HG02981 (cell line): ENCODE results near the gene SERTAD2.
A peak's percentile ranks its signal among the peaks of the same experiment; 100 is the strongest.

Source experiments
- ATAC-seq: cut with Tn5 transposase; IDR thresholded peaks from one replicate; pipeline ENCODE4 v1.9.1; 2021; ENCODE audit warnings: mild to moderate bottlenecking, moderate library complexity; ENCODE audit not compliant: unreplicated experiment

SERTAD2 gene

GRCh38 chr2:64675860-64676259 lies 22.1 kb upstream of the SERTAD2 start:
- ATAC-seq, result no peak

DNA sequence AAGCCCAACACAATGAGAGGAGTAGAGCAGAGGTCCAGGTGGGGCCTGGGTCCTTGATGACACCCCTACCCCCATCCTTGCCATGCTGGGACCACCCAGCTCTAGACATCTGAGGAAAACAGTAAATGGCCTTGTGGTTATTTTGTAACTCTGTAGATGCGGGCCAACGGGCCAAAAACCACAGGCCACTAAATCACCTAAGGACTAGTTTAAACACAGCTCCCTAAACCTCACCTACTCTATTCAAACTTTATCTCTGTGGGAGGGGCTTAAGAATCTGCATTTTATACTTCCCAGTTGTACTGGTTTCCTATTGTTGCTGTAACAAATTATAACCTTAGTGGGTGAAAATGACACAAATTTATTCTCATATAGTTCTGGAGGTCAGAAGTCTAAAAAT lies 19.0 kb upstream of the SERTAD2 start:
- no peak for ATAC-seq

- ATAC-seq, result no peak
Measured at GRCh38 chr2:64670047-64670446, 16.3 kb upstream of the SERTAD2 start.

DNA sequence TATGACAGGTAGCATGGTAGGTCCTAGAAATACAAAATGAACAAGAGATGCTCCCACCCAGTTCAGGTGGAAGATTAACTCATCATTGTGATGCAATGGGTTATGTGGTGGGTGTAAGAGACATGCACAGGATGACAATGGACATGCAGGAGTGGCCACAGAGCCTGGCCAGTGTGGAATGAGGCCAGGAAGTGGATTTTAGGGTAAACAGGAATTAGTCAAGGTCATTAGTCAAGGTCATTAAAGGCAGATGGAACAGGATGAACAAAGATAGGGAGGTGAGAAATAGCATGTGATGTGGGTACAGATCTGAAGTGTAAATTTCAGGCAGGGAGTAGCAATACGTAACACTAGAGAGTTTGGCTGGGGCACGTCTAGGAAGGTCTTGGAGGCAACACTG lies 15.6 kb upstream of the SERTAD2 start:
- ATAC-seq, result no peak

DNA sequence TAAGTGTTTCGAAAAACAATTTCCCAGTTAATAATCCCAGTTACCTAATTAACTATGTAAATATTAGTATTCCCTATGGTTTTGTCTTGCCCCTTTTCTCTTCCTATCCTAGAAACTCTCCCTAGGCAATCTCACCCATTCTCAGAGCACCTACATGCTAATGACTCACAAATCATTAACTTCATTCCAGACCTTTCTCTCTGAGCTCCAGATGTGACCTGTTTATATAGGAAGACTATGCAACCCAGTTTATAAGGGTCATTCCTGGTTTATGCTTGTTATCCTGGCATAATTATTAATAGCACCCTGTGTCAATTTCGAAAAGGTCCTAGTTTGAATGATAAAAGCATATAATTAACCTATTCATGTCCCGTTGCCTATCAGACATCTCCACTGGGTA lies 14.8 kb upstream of the SERTAD2 start:
- ATAC-seq, result no peak

- no peak for ATAC-seq
Measured at GRCh38 chr2:64667535-64667934, 13.8 kb upstream of the SERTAD2 start.

DNA sequence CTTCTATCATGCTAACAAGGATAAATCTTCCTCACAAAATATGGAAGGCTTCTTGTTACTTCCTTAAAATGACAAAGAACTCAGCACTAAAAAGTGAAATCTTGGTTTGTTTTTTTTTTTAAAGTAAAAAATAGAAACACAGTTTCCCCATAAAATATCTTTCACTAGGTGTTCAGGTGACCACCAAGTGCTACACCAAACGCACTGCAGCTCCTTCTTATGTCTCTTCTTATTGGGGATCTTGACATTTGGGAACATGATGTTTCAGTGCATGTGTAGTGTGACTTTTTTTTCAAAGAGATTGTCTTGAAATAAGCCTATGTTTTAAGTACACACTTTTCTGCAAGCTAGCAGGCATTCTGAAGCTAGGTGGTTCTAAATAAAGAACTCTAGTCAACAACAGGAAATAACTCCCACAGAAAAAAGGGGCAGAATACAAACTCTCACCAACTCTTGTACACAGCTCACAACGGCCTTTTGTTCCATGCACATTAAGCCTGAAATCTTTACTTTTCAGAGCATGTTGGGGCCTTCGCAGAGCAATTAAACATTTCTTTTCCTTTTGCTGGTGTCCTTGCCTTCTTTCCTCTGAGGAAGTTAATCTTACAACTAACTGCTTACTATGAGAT lies 13.2 kb upstream of the SERTAD2 start:
- no peak for ATAC-seq

- no peak for ATAC-seq
Measured at GRCh38 chr2:64665709-64666108, 12.0 kb upstream of the SERTAD2 start.

GRCh38 chr2:64663402-64663801 lies 9.7 kb upstream of the SERTAD2 start:
- no peak for ATAC-seq

GRCh38 chr2:64661741-64662169 lies 8.0 kb upstream of the SERTAD2 start:
- no peak for ATAC-seq

GRCh38 chr2:64659252-64659651 lies 5.5 kb upstream of the SERTAD2 start:
- ATAC-seq, result no peak

GRCh38 chr2:64658269-64658668 lies 4.6 kb upstream of the SERTAD2 start:
- no peak for ATAC-seq

GRCh38 chr2:64657411-64657810 lies 3.7 kb upstream of the SERTAD2 start:
- no peak for ATAC-seq

GRCh38 chr2:64656379-64656778 lies 2.7 kb upstream of the SERTAD2 start:
- no peak for ATAC-seq

- ATAC-seq, result no peak
Measured at GRCh38 chr2:64655873-64656272, 2.2 kb upstream of the SERTAD2 start.

DNA sequence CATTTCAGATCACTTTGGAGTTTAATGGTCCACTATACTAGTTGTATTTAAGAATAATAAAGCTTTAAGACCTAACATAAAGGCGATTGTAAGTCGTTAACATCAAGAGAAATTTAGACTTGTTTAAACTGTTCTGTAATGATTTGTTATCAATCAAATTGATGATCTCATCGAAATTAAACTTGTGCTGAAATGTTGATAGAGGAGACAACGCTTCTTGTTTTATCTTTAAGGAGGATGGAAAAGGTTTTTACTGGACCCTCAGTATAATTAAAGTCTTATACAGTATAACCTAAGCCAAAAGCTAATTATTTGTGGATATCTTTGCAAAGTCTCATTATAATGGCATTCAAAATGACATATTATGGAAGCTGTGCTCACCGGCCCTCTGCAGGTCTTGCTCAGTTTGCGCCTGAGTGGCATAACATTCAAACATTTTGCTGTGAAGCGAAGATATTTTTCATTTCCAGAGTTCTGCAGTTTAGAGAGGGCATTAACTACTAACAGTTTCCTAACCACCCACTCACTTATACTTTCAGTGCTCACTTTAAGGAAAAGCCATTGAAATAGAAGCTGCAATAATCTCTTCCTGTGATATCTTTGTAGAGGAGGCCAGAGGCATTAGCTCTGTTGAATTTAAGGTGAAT lies 1.4 kb upstream of the SERTAD2 start:
- ATAC-seq, result no peak

DNA sequence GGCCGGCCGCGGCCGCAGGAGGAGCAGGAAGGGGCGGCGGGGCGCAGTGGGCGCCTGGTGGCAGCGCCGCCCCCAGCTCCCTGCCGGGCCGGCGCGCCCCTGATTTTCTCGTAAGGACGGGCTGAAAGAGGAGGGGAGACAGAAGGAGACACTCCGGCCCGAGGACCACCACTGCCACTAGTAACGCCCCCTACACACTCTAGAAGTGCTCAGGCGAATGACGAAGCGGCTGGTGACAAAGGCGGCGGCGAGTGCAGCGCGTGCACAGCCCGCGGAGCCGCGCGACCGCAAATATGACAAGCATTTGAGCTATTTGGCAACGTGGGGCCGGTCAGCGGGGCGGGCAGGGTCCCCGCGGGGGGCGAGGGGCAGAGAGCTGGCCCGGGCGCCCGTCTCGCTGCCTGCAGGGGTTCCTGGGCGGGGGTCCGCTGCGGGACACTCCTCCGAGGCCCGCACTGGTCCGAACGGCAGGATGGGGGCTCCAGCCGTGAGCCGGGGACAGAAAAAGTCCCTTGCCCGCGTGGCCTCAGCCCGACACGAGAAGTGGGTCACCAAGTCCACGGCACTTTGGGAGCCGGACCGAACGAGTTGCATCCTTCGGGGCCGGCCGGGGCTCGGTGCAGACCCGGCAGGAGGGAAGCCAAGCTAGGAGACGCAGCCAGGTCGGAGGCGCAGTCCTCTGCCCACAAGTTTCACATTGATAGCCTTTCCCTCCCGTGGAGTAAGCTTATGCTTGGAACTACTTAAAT lies 524 bp upstream of the SERTAD2 start:
- ATAC-seq, result peak; percentile 38

- ATAC-seq, result no peak
Measured at GRCh38 chr2:64652231-64653108, 1.2 kb downstream of the SERTAD2 start.

GRCh38 chr2:64651590-64651989 lies 2.1 kb downstream of the SERTAD2 start:
- no peak for ATAC-seq

- ATAC-seq, result no peak
Measured at GRCh38 chr2:64650722-64651338, 2.9 kb downstream of the SERTAD2 start.

- ATAC-seq, result no peak
Measured at GRCh38 chr2:64650296-64650695, 3.4 kb downstream of the SERTAD2 start.
